ENCODE data around the gene NKX2-4.
A peak's percentile ranks its signal among the peaks of the same experiment; 100 is the strongest.

NKX2-4 gene

DNA sequence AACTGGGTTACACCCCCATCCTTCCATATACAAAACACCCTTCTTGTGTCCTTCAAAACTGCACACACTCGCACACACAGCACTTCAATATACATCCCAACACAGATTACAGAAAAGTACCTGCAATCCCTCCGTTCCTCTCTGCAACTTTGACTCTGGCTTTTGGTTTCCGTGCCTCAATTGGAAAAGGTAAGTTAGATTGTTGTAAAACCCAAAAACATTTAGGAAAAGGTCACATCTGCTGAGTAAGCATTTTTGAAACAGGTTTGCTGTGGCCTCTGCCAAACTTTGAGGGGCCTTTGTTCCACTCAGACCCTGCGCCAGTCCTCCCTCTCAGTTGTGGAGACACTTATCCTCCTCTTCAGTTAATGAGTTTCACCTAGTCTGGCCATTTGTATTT lies 4.2 kb downstream of the NKX2-4 start:
- TF ChIP-seq CTCF (IDR thresholded peaks at IDR 0.05; ENCODE audit: insufficient read depth, low read depth, low read length, missing control alignments), result no peak
- DNase-seq (ENCODE audit: low read depth), result no peak
- H3K4me3 ChIP-seq (ENCODE audit: low read length), result no peak overlapping the region

DNA sequence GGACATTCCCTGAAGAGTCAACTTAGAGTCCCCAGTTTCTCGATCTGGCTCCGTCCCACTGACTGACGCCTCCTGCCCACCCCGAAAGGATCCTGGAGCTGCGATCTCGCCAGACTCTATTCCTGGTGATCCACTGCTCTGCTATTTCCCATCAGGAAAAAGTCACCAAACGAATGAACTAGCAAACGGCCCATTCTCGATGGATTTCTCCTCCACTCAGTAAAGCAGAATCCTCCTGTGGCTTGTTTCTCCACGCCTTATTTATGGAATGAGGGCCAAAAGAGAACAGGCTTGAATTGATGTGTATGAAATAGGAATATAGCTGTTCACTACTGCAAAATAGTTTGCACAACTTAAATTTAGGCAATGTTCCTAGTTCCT lies 5.4 kb downstream of the NKX2-4 start:
- TF ChIP-seq CTCF (IDR thresholded peaks at IDR 0.05; ENCODE audit: insufficient read depth, low read depth, low read length, missing control alignments), result no peak
- no peak overlapping the region for H3K4me3 ChIP-seq (ENCODE audit: low read length)

DNA sequence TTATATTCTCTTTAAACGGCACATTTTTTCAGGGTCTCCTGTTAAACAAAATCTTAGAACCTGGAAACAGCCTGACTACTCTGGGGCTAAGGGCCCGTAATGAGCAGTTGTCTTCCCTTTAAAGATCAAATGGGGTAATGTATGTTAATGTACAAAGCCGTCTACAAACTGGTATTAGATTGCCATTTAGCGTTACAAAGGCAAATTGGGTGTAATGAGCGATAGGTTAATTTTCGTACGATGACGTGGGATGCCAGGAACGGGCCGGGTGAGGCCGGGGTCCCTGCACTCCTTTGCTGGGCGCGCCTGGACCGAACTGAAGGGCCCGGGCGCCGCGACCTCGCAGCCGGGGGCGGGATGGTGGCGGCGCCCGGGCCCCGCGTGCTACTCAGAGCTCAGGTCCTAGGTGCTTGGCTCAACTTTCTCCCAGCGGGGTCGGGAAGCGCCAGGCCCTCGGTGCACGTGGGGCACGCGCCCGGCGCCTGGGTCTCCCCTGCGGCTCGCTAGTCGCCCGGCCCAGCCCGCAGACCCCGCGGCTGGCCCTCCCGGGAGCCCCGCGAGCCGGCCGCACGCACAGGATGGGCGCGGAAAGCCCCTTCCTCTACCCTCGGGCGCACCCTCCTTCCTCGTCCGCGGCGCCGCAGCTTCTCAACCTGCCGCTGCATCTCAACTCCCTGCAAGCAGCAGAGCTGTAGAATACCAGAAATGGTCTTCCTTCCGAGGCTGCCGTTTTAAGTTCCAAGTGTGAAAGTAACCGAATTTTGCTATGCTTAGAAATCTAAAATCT lies 5.9 kb downstream of the NKX2-4 start:
- no peak overlapping the region for H3K4me3 ChIP-seq (ENCODE audit: low read length)
- DNase-seq (ENCODE audit: low read depth), result no peak
- TF ChIP-seq CTCF (IDR thresholded peaks at IDR 0.05; ENCODE audit: insufficient read depth, low read depth, low read length, missing control alignments), result no peak

More for the DNA sequence above, 5.4 kb downstream of the NKX2-4 start:
- DNase-seq (ENCODE audit: low read depth), result no peak

DNA sequence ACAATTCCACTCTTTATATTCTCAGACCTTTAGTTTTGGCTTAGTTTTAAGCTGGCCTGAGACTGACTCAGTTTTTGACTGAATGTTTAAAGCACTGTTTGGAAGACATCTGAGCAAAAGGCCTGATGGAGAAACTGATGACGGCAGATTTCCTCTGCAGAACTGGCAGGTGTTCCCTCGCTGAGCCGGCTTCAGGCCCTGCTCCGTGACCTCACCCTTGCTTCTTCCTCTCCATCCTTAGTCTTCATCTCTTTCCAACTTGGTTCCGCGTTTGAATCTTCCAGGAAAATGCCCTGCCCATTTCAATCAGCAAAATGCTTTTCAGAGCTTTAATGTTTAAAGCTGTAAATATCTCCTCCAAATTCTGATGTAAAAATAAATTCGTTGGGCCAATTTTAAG lies 6.6 kb downstream of the NKX2-4 start:
- H3K4me3 ChIP-seq (ENCODE audit: low read length), result no peak overlapping the region
- no peak for DNase-seq (ENCODE audit: low read depth)
- TF ChIP-seq CTCF (IDR thresholded peaks at IDR 0.05; ENCODE audit: insufficient read depth, low read depth, low read length, missing control alignments), result no peak

GRCh38 chr20:21389368-21389767 lies 8.0 kb downstream of the NKX2-4 start:
- TF ChIP-seq CTCF (IDR thresholded peaks at IDR 0.05; ENCODE audit: insufficient read depth, low read depth, low read length, missing control alignments), result no peak
- DNase-seq (ENCODE audit: low read depth), result no peak
- no peak overlapping the region for H3K4me3 ChIP-seq (ENCODE audit: low read length)

DNA sequence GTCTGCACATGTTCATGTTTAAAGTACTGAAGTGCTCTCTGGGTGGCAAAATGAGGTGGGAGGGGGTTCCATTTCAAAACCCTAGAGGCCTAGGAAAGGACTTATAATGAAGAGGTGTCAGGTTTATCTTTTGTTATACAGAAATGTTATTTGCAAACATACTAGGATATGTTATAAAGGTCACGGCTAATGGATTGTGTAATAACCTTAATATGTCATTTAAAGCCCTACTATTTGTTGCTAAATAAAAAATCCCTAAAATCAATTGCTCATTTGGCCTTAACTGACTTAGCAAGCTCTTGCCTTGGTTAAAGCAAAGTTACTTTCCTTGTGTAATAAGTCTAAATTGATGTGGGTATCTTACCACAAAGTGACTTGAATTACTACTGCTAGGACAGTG lies 8.8 kb downstream of the NKX2-4 start:
- DNase-seq (ENCODE audit: low read depth), result no peak
- no peak for TF ChIP-seq CTCF (IDR thresholded peaks at IDR 0.05; ENCODE audit: insufficient read depth, low read depth, low read length, missing control alignments)

GRCh38 chr20:21387528-21387927 lies 9.8 kb downstream of the NKX2-4 start:
- H3K4me3 ChIP-seq (ENCODE audit: low read length), result no peak overlapping the region
- no peak for TF ChIP-seq CTCF (IDR thresholded peaks at IDR 0.05; ENCODE audit: insufficient read depth, low read depth, low read length, missing control alignments)
- peak; percentile 56 for DNase-seq (ENCODE audit: low read depth)

More for the DNA sequence above, 8.8 kb downstream of the NKX2-4 start:
- no peak overlapping the region for H3K4me3 ChIP-seq (ENCODE audit: low read length)

Data from epithelial cell of esophagus (primary cell).